LoVo (cell line): ENCODE data around the gene SCGB2B2.
"Not testable (repeated sequence)": the region's sequence is repeated elsewhere in the genome, so short reads cannot be mapped to it uniquely, and the experiment has no call there.

Source experiments
- DNase-seq: peaks from one replicate; pipeline ENCODE4 v3.0.0-alpha.2; 2016; ENCODE audit warnings: low spot score

Gene SCGB2B2

DNA sequence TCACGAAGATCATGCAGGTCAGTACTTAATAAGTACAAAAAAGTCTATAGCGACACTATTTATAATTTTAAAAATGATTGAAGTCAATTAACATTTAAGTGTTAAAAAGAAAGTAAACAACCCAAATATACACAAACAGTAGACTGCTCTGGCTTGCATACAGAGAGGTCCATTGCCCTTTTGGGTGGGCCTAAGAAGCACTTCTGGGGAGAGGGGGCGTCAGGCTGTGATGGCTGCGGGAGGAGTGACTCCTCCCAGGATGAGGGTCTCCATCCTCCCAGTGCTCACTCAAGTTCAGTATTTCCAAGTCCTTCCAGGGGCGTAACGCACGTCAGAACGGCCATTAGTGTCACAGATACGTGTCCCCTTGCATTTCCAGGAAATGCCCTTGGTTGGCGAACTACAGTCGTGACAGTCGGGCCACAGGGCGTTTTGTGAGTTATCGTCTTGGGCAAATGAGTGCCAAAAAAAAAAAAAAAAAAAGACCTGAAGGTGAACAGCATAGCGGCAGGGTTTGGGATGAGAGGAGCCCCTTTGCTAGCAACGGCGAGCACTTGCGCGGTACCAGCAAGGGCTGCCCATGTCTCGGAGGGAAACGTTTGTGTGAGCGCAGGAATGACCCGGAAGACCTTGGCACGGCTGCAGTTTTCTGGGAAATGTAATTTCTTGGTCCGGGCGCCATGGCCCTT lies at the start of gene SCGB2B2:
SCGB2B2 (minus strand) TSS at position 463 of the 689 bp plus-strand sequence. CDS start 82,596 bp downstream, outside the sequence.
- peak; percentile 70 for DNase-seq

DNA sequence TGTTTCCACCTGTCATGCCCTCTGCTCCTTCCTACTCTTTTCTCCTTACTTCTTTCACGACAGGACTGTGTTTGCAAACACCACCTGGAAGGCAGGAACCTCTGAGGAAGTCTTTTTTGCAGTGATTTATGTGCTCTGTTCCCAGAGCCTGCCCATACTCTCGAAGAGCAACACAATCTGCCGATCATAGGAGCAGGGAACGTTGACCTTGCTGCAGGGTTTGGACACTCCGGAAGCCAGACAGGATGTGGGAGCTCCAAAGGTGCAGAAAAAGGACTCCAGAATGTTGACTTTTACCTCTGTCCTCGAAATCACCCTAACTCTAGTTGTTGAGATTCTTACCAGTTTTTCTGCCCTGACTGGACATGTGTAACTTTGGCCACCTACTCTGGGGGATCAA lies 48.4 kb upstream of the SCGB2B2 start:
- no peak for DNase-seq

DNA sequence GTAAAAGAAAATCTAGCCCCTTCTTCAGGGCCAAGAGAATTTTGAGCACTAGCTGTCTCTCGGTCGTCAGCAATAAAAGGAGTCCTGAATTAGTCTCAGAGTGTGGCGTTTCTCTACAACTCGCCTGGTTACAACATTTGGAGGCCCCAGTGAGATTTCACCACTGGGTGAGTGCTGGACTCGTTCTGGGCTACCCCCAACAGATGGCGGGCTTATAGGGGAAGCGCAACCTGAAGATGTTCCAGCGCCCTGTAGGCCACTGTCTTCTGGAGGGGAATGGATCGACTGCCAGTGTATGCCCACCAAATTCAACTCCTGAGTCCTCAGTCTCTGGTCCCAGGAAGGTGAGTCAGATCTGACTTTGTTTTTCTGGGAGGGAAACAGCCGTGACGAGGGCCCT lies 45.4 kb upstream of the SCGB2B2 start:
- DNase-seq = no peak

DNA sequence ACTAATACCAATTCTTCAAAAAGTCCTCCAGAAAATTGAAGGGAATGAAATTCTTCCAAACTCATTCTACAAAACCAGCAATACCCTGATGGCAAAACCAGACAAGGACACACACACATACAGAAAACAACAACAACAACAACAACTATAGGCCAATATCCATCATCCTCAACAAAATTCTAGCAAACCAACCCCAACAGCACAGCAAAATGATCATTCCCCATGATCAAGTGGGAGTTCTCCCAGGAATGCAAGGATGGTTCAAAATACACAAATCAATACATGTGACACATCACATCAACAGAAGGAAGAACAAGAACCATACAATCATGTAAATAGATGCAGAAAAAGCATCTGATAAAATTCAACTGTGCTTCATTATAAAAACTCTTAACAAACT lies 38.4 kb upstream of the SCGB2B2 start:
- DNase-seq = no peak

DNA sequence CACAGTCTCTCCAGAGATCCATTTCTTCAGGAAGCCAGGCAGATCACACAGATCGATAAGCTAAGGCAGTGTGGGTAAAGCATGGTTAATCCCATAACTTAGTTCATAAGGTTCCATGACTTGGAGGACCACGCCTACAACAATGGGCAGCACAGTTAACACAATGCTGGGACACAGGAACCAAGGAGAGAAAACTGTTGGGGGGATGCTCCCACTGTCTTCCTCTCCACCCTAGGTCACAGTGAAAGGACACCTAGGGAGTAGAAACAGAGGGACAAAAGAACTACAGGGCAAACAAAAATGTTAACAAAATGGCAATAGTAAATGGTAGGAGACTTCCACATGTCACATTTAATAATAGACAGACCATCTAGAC lies 36.3 kb upstream of the SCGB2B2 start:
- no peak for DNase-seq

DNA sequence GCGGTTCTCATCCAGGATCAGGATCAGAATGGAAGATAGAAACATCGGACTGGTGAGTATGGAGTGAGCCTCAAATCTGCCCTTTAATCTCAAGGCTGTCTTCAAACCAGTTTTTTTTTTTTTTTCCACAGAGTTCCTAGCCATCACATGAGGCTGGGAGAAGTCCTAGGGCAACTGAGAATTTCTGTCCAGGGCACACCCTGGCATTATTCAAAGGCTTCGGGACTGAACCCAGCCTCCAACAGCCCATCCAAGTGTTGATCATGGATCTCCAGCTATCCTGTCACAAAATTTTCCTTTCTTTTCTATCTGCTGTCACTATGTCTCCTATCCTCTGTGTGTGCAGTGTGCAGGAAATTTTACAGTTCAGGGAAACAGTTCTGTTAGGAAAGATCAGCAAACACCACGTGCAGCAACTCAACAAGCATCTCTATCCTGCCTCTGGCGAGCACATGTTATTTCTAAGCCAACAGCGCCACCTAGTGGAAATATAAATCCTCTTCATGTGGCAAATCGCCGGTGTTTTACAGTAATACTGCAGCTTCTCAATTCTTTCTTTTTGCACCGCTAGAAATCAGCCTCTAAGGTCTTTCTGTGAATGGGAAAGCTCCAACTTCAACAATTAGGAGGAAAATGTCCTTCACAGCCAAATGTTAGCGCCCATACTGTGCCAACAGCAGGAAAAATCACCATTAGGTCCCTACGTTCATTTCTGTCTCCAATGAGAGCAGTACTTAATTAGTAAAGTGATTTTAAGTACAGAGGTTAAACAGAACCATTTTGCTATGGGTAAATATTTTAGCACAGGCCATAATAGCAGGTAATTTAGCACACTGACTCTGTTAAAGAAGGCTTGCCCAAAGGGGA lies 35.7 kb upstream of the SCGB2B2 start:
- peak; percentile 73 for DNase-seq

DNA sequence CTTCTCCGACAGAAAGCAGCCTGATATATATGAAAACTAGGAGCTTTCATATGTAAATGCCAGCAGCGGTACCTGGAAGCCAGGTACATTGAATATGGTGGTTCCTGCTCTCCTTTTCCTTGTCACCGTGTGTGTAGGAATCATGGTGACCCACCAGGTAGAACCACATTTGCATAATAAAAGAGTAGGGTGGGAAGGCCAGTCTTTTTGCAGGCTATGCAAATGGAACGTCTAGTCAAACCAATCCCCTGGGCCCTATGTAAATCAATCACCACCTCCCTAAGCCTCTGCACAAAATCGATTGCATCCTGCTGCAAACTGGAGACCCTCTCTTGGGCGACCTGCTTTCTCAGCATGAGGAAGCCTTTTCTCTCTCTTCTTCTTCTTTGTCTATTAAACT lies 34.9 kb upstream of the SCGB2B2 start:
- no peak for DNase-seq

DNA sequence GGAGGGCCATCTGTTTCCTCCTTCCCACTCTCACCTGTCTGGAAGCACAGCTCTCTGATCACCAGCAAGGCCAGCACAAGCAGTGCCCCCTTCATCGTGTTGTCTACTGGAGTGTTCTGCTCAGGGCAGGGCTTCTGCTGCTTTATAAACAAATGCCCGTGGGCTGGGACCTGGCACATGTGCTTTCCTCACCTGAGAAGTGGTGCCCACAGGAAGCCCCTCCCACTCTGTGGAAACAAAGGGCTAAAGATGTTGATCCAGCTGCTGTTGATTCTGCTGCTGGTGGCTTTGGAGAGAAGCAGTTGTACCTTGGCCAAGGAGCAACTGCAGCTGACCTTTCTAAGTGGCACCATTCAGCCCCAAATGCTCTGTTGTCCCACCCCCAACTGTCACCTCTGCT lies 30.7 kb upstream of the SCGB2B2 start:
- DNase-seq = no peak

DNA sequence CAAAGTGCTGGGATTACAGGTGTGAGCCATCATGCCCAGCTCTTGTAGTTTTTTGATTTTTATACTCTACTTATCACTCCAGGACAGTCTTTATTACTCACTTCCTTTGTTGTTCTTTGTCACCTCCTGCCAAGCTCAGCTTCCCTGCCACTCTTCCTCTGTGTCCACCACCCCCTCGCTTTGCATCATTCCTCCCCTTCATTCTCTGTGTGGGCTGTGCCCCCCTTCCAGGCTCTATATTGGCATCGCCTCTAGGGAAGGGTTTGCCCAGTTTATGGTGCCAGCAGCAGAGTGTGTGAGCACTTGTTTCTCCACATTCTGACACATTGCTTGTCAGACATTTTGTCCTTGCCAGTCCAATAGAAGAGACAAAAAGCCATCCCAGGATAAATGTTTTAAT lies 15.6 kb upstream of the SCGB2B2 start:
- DNase-seq = no peak

DNA sequence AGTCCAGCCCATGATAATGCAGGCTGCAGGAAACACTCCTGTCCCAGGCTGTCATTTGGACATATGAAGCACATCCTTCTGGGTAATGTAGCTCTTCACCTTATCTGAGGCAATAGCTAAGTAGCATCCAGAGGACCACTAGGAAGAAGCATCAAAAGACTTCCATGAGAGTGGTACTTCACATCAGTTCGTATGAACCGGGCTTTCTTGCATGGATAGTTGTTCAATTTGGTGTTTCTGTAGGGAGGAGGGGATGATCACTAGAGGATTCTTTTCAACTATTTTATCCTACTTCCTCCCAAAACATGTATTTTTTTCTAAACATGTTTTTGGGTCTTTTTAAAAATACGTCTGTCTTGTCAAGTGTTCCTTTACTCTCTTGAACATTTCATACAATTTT lies 13.4 kb upstream of the SCGB2B2 start:
- no peak for DNase-seq

GRCh38 chr19:34688592-34688991 lies 11.6 kb upstream of the SCGB2B2 start:
- DNase-seq = no peak

GRCh38 chr19:34687348-34687747 lies 10.4 kb upstream of the SCGB2B2 start:
- no peak for DNase-seq

DNA sequence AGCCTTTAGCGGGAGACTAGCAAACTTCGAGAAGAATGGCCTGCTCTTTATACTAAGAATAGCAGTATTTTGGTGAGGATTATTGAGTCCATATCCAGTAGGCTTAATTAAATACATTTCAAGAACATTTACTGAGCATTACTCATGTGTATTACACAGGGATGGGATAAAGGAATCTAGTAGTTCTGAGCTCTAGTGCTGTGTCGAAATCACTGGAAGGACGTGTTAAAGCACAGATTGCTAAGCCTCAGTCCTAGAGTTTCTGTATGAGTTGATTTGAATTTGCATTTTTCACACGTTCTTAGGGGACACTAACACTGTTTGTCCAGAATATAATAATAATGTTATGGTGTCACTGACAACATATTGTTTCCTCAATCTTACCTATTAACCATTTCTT lies 9.5 kb upstream of the SCGB2B2 start:
- no peak for DNase-seq

DNA sequence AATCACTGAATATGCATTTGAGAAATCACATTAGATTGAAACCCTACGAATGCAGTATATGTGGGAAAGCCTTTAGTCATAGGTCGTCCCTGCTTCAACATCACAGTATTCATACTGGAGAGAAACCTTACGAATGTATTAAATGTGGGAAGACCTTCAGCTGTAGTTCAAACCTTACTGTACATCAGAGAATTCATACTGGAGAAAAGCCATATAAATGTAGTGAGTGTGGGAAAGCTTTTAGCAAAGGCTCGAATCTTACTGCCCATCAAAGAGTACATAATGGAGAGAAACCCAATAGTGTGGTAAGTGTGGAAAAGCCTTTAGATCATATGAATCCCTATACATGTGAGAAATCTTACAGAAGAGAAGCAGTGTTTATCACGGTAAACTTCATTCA lies 8.3 kb upstream of the SCGB2B2 start:
- not testable (repeated sequence) for DNase-seq

GRCh38 chr19:34681478-34681877 lies 4.5 kb upstream of the SCGB2B2 start:
- no peak for DNase-seq

- DNase-seq = no peak
These were observed 1.5 kb upstream of the SCGB2B2 start for GRCh38 chr19:34678421-34678820.

- DNase-seq = no peak
These were observed 1.1 kb upstream of the SCGB2B2 start for GRCh38 chr19:34678085-34678412.

- peak; percentile 95 for DNase-seq
These were observed 576 bp upstream of the SCGB2B2 start, which contains the start of gene ZNF302 for GRCh38 chr19:34677386-34678084. Gene ZNF302 (plus strand): TSS chr19:34677678. CDS start chr19:34678805, 1,127 bp downstream.

- DNase-seq = no peak
These were observed 1.0 kb downstream of the SCGB2B2 start for GRCh38 chr19:34675919-34676318.

DNA sequence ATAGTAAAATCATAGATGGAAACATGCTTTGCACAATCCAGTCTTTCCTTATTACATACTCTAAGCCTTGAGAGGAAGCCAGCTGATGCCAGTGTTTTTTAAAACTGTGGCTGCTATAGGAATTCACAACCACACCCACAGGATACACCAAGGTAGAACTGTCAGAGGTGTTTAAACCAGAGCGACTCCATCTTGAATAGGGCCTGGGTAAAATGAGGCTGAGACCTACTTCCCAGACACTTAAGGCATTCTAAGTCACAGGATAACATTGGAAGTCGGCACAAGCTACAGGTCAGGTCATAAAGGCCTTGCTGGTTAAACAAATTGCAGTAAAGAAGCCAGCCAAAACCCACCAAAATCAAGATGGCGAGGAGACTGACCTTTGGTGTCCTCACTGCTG lies 1.7 kb downstream of the SCGB2B2 start:
- no peak for DNase-seq

DNA sequence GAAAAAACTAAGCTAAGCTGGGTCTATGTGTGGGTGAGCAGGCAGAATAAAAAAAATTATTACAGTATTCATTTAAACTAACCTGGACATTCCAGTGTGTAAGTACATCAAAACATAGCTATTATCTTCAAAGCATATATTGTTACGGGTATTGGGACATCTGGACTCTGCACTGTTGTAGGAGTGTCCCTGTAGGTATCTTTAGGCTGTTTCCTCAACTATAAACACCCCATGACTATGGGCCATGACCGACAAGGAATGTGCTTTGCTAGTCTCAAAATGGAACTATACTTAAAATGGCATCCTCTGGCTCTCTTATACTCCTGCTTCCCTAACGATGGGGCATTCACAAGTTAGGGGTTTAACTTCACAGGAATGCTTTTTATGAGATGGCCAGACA lies 3.4 kb downstream of the SCGB2B2 start:
- DNase-seq = no peak

GRCh38 chr19:34671972-34672371 lies 5.0 kb downstream of the SCGB2B2 start:
- no peak for DNase-seq

- no peak for DNase-seq
These were observed 7.7 kb downstream of the SCGB2B2 start for GRCh38 chr19:34669305-34669704.
